Right lobe of liver (tissue), 4 donors: ENCODE data around the gene KRTAP10-1.

Experiments used
- POLR2A ChIP-seq: fragments of 450-650 bp; IDR thresholded peaks from one replicate; pipeline ENCODE4 v1.6.1; 2017; ENCODE audit warnings: antibody characterized with exemption, mild to moderate bottlenecking
- TF ChIP-seq, protein P1 (sequence below), 4 donors: fragments of 200-600 bp in 3 of 4; fragments of 450-650 bp in 1 of 4; IDR thresholded peaks; one replicate each; pipeline versions ENCODE4 v1.5.1 to v1.8.0; 2016 to 2022; ENCODE audit warnings: antibody characterized with exemption in 4 of 4, mild to moderate bottlenecking in 2 of 4
- donor health status: DM: no; HTN: no; CAD: no.
- donor health status: DM: no; HTN: no; CAD: no.
- donor health status: DM: no; HTN: yes; CAD: no.

DNA sequence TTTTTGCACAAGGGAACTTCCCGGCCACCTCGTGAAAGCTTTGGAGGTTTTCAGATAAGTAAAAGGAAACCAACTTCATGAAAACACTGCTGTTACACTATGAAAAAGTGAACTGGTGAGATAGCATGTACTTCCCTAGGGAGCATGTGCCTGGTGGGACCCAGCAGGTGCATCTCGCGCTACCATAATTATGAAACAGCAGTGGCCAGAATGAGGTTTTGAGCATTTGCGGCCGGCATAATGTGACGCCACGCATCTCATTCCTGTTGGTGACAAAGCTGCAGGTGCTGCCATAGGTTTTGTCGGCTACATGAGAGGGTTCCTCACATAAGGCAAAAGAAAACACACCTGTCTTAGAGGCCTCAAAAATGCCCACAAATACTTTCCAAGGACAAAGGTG lies 16.9 kb upstream of the KRTAP10-1 start:
- TF ChIP-seq, protein P1, sequence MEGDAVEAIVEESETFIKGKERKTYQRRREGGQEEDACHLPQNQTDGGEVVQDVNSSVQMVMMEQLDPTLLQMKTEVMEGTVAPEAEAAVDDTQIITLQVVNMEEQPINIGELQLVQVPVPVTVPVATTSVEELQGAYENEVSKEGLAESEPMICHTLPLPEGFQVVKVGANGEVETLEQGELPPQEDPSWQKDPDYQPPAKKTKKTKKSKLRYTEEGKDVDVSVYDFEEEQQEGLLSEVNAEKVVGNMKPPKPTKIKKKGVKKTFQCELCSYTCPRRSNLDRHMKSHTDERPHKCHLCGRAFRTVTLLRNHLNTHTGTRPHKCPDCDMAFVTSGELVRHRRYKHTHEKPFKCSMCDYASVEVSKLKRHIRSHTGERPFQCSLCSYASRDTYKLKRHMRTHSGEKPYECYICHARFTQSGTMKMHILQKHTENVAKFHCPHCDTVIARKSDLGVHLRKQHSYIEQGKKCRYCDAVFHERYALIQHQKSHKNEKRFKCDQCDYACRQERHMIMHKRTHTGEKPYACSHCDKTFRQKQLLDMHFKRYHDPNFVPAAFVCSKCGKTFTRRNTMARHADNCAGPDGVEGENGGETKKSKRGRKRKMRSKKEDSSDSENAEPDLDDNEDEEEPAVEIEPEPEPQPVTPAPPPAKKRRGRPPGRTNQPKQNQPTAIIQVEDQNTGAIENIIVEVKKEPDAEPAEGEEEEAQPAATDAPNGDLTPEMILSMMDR (IDR thresholded peaks at IDR 0.05): no peak
- no peak for TF ChIP-seq POLR2A
